Measurements from ENCODE around the gene ANKMY1.
A peak's percentile ranks its signal among the peaks of the same experiment; 100 is the strongest.

Gene ANKMY1

DNA sequence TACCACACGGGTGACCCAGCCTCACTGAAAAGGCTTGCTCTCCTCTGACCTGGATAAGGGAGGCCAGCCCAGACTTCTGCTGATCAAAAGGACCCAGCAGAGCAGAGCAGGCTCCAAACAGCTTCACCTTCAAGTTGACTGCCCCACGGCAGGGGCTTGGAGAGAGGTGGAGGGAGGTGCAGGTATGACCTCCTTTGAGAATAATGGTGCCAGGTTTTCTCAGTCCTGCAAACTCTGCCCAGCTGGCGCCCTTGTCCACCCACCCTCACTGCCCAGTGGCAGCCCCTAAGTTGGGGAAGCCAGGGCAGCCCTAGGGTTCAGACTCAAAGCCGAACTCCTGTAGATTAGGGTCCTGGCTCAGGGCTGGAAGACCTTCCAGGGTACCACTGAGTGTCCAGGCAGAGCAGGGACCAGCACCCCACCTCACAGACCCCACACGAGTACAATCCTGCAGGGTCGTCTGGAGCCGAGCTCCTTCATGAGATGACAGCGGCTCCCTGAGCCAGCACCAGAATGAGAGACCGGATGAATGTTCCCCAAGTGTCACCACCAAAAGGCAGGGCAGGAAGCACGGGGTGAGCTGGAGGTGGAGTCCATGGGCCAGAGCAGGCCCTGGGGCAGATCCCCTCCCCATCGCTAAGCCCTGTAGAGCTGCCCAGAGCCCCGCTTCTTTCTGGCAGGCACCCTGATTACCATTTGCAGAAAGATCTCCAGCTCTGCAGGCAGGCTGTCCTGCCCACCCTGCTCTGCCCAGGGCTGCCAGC lies 125.9 kb downstream of the ANKMY1 start:
- DNase-seq = no peak

DNA sequence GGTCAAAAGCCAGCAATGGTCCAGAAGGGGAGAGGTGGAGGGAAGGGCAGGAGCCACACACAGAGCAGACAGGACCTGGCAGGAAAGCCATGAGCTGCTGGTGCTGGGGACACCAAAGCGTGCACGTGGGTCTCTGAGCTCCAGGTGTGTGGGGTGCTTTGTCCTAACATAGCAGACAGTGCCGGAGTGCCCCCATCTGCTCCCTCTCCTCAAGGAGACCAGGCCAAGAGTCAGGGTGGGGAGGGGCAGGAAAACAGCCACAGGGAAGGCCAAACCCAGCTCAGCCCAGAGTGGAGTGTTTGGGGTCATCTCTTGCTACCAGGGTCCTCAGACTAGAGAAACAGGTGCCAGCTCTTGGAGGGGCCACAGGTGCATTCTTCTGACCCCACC lies 126.5 kb downstream of the ANKMY1 start:
- peak; percentile 0 for DNase-seq

DNA sequence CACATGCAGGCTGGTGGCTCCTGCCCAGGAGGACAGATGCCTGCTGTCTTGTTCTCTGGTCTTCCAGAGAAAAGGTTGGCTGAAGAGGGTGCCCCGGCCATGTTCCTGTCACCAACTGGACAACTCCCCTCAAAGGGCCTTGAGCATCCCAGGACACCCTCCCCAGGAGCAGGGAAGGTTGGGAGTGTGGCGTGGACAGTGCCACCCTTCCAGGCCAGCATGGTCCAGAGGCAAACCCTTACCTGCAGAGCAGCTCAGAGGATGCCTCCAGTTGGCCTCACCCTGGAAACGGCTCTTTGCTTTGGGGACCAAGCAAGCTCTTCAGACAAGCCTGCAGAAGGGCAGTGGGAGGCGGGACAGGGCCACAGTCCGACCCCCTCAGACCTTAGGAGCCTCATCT lies 127.2 kb downstream of the ANKMY1 start:
- no peak for DNase-seq

DNA sequence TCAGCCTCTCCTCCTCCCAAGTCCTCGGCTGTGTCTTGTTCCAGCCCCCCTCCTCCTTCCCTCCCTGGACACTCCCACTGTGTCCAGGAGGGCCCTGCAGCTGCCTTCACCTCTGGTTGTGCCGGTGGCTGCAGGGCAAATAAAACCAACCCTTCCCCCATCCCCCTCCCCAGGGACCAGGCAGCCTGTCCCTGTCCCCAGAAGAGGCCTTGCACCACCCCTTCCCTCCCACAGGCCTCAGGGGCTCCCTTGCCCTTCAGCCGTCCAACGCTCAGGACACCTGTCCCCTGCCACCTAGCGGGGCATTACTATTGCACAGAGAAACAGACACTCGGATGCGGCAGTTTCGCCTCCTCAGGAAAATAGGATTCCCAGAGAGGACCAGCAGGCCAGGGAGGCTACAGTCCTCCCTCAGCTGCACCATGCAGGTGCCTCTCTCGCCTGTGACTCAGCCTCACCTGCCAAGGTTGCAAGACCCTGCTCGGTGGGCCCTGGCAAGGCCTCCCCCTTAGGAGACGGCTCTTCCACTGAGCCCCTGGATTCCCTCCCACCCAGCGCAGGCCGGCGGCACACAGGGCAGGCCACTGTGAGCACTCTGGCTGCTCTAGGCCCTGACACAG lies 127.8 kb downstream of the ANKMY1 start:
- DNase-seq = peak; percentile 0

Data from activated naive CD4-positive, alpha-beta T cell treated with Interleukin-2 at 50 U/mL for 16 hours (primary cell).